ENCODE results near the gene MAN2A1.
"Not testable (repeated sequence)": the region's sequence is repeated elsewhere in the genome, so short reads cannot be mapped to it uniquely, and the experiment has no call there.

The MAN2A1 gene

GRCh38 chr5:109826426-109826825, 136.7 kb downstream of the MAN2A1 start:
- no peak for DNase-seq (ENCODE audit: low read depth)

- DNase-seq (ENCODE audit: low read depth), result peak; percentile 52
Measured at GRCh38 chr5:109829331-109829730, 139.6 kb downstream of the MAN2A1 start.

- DNase-seq (ENCODE audit: low read depth), result no peak
Measured at GRCh38 chr5:109830955-109831502, 141.3 kb downstream of the MAN2A1 start.

DNA sequence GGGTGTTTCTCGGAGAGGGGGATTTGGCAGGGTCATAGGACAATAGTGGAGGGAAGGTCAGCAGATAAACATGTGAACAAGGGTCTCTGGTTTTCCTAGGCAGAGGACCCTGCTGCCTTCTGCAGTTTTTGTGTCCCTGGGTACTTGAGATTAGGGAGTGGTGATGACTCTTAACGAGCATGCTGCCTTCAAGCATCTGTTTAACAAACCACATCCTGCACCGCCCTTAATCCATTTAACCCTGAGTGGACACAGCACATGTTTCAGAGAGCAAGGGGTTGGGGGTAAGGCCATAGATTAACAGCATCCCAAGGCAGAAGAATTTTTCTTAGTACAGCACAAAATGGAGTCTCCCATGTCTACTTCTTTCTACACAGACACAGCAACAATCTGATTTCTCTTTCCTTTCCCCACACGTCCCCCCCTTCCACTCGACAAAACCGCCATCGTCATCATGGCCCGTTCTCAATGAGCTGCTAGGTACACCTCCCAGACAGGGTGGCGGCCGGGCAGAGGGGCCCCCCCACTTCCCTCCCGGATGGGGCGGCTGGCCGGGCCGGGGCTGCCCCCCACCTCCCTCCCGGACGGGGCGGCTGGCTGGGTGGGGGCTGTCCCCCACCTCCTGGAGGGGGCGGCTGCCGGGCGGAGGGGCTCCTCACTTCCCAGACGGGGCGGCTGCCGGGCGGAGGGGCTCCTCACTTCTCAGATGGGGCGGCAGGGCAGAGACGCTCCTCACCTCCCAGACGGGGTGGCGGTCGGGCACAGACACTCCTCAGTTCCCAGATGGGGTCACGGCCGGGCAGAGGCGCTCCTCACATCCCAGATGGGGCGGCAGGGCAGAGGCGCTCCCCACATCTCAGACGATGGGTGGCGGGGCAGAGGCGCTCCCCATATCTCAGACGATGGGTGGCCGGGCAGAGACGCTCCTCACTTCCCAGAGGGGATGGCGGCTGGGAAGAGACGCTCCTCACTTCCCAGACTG, 142.8 kb downstream of the MAN2A1 start:
- not testable (repeated sequence) for DNase-seq (ENCODE audit: low read depth)

DNA sequence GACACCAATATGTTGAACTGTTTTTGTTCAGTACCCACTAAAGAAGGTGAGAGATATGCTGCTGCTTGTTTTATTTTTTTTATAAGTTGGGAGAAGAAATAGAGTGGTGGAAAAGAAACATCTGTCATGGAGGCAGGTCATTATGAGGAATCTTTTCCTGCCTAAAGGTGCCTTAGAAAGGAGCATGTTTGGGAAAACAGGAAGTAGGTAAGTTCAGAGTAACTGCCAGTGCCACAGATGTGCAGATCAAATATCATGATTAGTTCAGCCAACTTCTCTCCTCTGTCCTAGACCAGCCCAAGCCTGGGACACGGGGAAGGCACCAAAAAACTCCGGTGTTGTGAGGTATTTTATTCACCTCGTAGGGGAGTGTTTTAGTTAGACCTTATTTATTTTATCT, 144.2 kb downstream of the MAN2A1 start:
- no peak for DNase-seq (ENCODE audit: low read depth)

DNA sequence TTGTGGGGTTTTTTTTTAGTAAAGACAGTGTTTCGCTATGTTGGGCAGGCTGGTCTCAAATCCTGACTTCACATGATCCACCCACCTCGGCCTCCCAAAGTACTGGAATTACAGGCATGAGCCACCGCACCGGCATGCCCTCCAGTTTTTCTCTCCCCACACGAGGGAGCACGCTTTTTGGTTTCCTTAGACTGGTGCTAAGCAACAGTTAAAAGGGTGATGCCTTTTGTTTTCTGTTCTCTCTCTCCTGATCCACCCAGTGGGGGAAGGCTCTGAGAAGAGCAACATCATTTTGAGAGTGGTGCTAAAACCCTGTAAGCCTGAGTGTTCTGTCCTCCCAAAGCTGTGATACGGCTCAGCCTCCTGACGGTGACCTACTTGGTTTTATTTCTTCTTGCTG, 146.6 kb downstream of the MAN2A1 start:
- no peak for DNase-seq (ENCODE audit: low read depth)

GRCh38 chr5:109837231-109837861, 147.6 kb downstream of the MAN2A1 start:
- no peak for DNase-seq (ENCODE audit: low read depth)

GRCh38 chr5:109838157-109838556, 148.4 kb downstream of the MAN2A1 start:
- DNase-seq (ENCODE audit: low read depth), result no peak

- DNase-seq (ENCODE audit: low read depth), result no peak
Measured at GRCh38 chr5:109844148-109844547, 154.4 kb downstream of the MAN2A1 start.

- DNase-seq (ENCODE audit: low read depth), result peak; percentile 58
Measured at GRCh38 chr5:109844695-109845094, 155.0 kb downstream of the MAN2A1 start.

- DNase-seq (ENCODE audit: low read depth), result no peak
Measured at GRCh38 chr5:109848130-109848529, 158.4 kb downstream of the MAN2A1 start.

- DNase-seq (ENCODE audit: low read depth), result no peak
Measured at GRCh38 chr5:109849478-109850088, 159.9 kb downstream of the MAN2A1 start.

GRCh38 chr5:109852371-109853155, 162.8 kb downstream of the MAN2A1 start:
- peak; percentile 37 for DNase-seq (ENCODE audit: low read depth)

GRCh38 chr5:109853377-109853776, 163.7 kb downstream of the MAN2A1 start:
- peak; percentile 49 for DNase-seq (ENCODE audit: low read depth)

DNA sequence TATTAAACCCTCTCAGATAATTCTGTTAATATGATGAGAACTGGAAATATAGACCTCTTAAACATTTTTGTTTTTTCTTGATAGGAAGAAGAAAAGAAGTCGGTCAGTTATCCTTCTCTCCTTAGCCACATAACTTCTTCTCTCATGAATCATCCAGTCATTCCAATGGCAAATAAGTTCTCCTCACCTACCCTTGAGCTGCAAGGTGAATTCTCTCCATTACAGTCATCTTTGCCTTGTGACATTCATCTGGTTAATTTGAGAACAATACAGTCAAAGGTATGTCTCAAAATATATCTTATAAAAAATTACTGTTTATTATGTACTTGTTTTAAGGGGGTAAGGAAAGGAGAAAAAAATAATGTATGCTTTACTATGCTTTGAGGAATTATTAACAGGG, 165.3 kb downstream of the MAN2A1 start:
- no peak for DNase-seq (ENCODE audit: low read depth)

GRCh38 chr5:109857405-109858031, 167.8 kb downstream of the MAN2A1 start:
- DNase-seq (ENCODE audit: low read depth), result no peak

DNA sequence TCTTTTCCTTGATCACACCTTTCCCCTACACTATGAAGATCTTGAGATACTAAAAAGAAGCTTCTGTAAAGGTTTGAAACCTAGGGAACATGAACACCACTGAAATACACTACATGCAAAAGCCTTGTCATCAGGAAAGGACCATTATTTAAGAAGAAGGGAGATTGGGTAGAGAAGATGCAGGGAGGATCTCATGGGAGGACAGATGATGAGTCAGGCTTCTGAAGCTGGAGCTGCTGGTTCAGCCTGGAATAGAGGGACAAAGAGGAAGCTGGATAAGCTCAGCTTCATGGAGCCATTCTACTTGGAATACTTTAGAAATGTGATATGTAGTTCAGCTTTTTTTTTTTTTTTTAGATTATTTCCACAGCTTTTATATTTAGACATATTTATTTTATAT, 169.8 kb downstream of the MAN2A1 start:
- peak; percentile 38 for DNase-seq (ENCODE audit: low read depth)

- DNase-seq (ENCODE audit: low read depth), result no peak
Measured at GRCh38 chr5:109862301-109862700, 172.6 kb downstream of the MAN2A1 start.

GRCh38 chr5:109863752-109864151, 174.0 kb downstream of the MAN2A1 start:
- peak; percentile 21 for DNase-seq (ENCODE audit: low read depth)

DNA sequence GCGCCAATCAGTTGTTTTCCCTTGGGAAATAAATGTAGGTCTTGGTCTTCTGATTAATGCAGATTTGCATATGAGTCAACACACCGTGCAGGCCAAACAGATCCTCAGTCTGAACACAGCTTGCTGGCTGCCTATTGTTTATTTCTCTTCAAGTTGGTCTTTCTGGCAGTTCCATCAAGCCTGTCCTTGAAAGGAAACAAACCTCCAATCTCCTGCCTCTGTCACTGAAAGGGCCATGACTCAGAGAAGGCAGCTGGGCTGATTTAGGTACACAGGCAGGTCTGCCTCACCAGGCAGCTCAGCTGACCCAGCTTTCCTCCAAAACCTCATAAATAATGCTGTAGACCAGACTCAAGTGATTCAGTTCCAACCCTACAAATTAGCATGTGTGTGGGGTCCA, 175.9 kb downstream of the MAN2A1 start:
- peak; percentile 57 for DNase-seq (ENCODE audit: low read depth)

- DNase-seq (ENCODE audit: low read depth), result no peak
Measured at GRCh38 chr5:109866051-109866450, 176.3 kb downstream of the MAN2A1 start.

Data from stromal cell of bone marrow (primary cell).